HEK293 (cell line): ENCODE data around the gene MAPKAP1.
A peak's percentile ranks its signal among the peaks of the same experiment; 100 is the strongest.

Experiments
- CTCF ChIA-PET: fragments of 350-600 bp; formaldehyde crosslinking; extraction: SDS; loops from one replicate; lab custom pipeline; 2021; ENCODE audit warnings: antibody characterized with exemption; lab: Yijun Ruan, JAX
- POLR2A ChIA-PET: fragments of 300-600 bp; formaldehyde crosslinking; extraction: SDS; loops from one replicate; lab custom pipeline; 2020; ENCODE audit warnings: antibody characterized with exemption, inconsistent platforms; lab: Yijun Ruan, JAX
- H3K27ac ChIP-seq: fragments of 200-500 bp; sonication (Bioruptor generic); 2 replicates; pipeline ENCODE4 v1.5.1; 2014; ENCODE audit warnings: low read depth, low read length, control low read depth, inconsistent platforms; ENCODE audit errors: extremely low read depth
- H3K36me3 ChIP-seq, 2 experiments: fragments of 200-500 bp in 1 of 2; sonication (Bioruptor generic) in 1 of 2; 1 replicate in 1 of 2; 2 replicates in 1 of 2; pipeline ENCODE4 v1.5.1; 2014 to 2017; ENCODE audit warnings: inconsistent platforms in 2 of 2, low read length in 2 of 2; ENCODE audit not compliant: control insufficient read depth in 2 of 2, insufficient read depth in 1 of 2
- H3K4me1 ChIP-seq: fragments of 200-500 bp; sonication (Bioruptor generic); 2 replicates; pipeline ENCODE4 v1.5.1; 2014; ENCODE audit warnings: mild to moderate bottlenecking, low read length, inconsistent platforms; ENCODE audit not compliant: control insufficient read depth, insufficient read depth
- H3K4me3 ChIP-seq: 2 replicates; pipeline ENCODE4 v1.5.1; 2011; ENCODE audit warnings: low read depth, mild to moderate bottlenecking, control low read depth, low read length, moderate library complexity
- H3K9me3 ChIP-seq: fragments of 200-500 bp; sonication (Bioruptor generic); 2 replicates; pipeline ENCODE4 v1.5.1; 2014; ENCODE audit warnings: low read depth, low read length, inconsistent platforms; ENCODE audit not compliant: control insufficient read depth, insufficient read depth
- GFI1B ChIP-seq: fragments of 450-650 bp; formaldehyde crosslinking; IDR thresholded peaks from 2 replicates; pipeline ENCODE4 v1.5.1; 2016; ENCODE audit warnings: missing biosample characterization, missing genetic modification characterization
- KLF16 ChIP-seq: fragments of 450-650 bp; formaldehyde crosslinking; IDR thresholded peaks from 2 replicates; pipeline ENCODE4 v1.5.1; 2017; ENCODE audit warnings: missing biosample characterization, missing genetic modification characterization
- MZF1 ChIP-seq: fragments of 450-650 bp; formaldehyde crosslinking; IDR thresholded peaks from 2 replicates; pipeline ENCODE4 v1.5.1; 2017; ENCODE audit warnings: missing biosample characterization, missing genetic modification characterization, borderline replicate concordance
- SCRT1 ChIP-seq: fragments of 450-650 bp; formaldehyde crosslinking; IDR thresholded peaks from 2 replicates; pipeline ENCODE4 v1.5.1; 2016; ENCODE audit warnings: missing biosample characterization, missing genetic modification characterization, borderline replicate concordance
- ZFHX2 ChIP-seq: fragments of 450-650 bp; formaldehyde crosslinking; conservative IDR thresholded peaks from 2 replicates; pipeline ENCODE4 v1.5.1; 2016; ENCODE audit warnings: missing biosample characterization, missing genetic modification characterization
- ZNF10 ChIP-seq: fragments of 450-650 bp; formaldehyde crosslinking; IDR thresholded peaks from 2 replicates; pipeline ENCODE4 v1.5.1; 2017; ENCODE audit warnings: missing biosample characterization, missing genetic modification characterization
- ZNF112 ChIP-seq: fragments of 450-650 bp; formaldehyde crosslinking; IDR thresholded peaks from 2 replicates; pipeline ENCODE4 v1.5.0; 2017; ENCODE audit warnings: missing biosample characterization, missing genetic modification characterization
- ZNF16 ChIP-seq: fragments of 450-650 bp; formaldehyde crosslinking; IDR thresholded peaks from 2 replicates; pipeline ENCODE4 v1.5.1; 2016; ENCODE audit warnings: low read depth, missing biosample characterization, missing genetic modification characterization
- ZNF335 ChIP-seq: fragments of 450-650 bp; formaldehyde crosslinking; conservative IDR thresholded peaks from 2 replicates; pipeline ENCODE4 v1.5.1; 2016; ENCODE audit warnings: missing biosample characterization, missing genetic modification characterization
- ZNF366 ChIP-seq: fragments of 450-650 bp; formaldehyde crosslinking; conservative IDR thresholded peaks from 2 replicates; pipeline ENCODE4 v1.5.1; 2016; ENCODE audit warnings: missing biosample characterization, missing genetic modification characterization
- ZNF394 ChIP-seq: fragments of 450-650 bp; formaldehyde crosslinking; IDR thresholded peaks from 2 replicates; pipeline ENCODE4 v1.5.1; 2016; ENCODE audit warnings: missing biosample characterization, missing genetic modification characterization, mild to moderate bottlenecking, moderate library complexity, borderline replicate concordance
- ZNF423 ChIP-seq: fragments of 450-650 bp; formaldehyde crosslinking; IDR thresholded peaks from 2 replicates; pipeline ENCODE4 v1.5.1; 2016; ENCODE audit warnings: missing biosample characterization, missing genetic modification characterization
- ZNF426 ChIP-seq: fragments of 450-650 bp; formaldehyde crosslinking; IDR thresholded peaks from 2 replicates; pipeline ENCODE4 v1.5.1; 2017; ENCODE audit warnings: missing biosample characterization, missing genetic modification characterization, mild to moderate bottlenecking, inconsistent platforms, moderate library complexity
- ZNF48 ChIP-seq: fragments of 450-650 bp; formaldehyde crosslinking; IDR thresholded peaks from 2 replicates; pipeline ENCODE4 v1.5.1; 2016; ENCODE audit warnings: missing biosample characterization, missing genetic modification characterization
- ZNF555 ChIP-seq: fragments of 450-650 bp; formaldehyde crosslinking; conservative IDR thresholded peaks from 2 replicates; pipeline ENCODE4 v1.5.1; 2017; ENCODE audit warnings: missing biosample characterization, mild to moderate bottlenecking, missing genetic modification characterization, inconsistent platforms
- ZNF561 ChIP-seq: fragments of 450-650 bp; IDR thresholded peaks from 2 replicates; pipeline ENCODE4 v1.5.1; 2018; ENCODE audit warnings: missing biosample characterization, missing genetic modification characterization, borderline replicate concordance
- ZNF621 ChIP-seq: fragments of 450-650 bp; formaldehyde crosslinking; IDR thresholded peaks from 2 replicates; pipeline ENCODE4 v1.5.1; 2017; ENCODE audit warnings: missing biosample characterization, missing genetic modification characterization
- ZNF654 ChIP-seq: fragments of 450-650 bp; formaldehyde crosslinking; IDR thresholded peaks from 2 replicates; pipeline ENCODE4 v1.5.1; 2016; ENCODE audit warnings: low read depth, missing biosample characterization, missing genetic modification characterization
- ZNF747 ChIP-seq: fragments of 450-650 bp; formaldehyde crosslinking; IDR thresholded peaks from 2 replicates; pipeline ENCODE4 v1.5.1; 2016; ENCODE audit warnings: missing biosample characterization, missing genetic modification characterization
- TF ChIP-seq, protein P1 (sequence below): fragments of 450-650 bp; formaldehyde crosslinking; IDR thresholded peaks from 2 replicates; pipeline ENCODE4 v1.5.1; 2016; ENCODE audit warnings: missing biosample characterization, missing genetic modification characterization
- TF ChIP-seq, protein P2 (sequence below): IDR thresholded peaks from 2 replicates; pipeline ENCODE4 v1.6.1; 2011; ENCODE audit warnings: mild to moderate bottlenecking, low read depth, low read length, borderline replicate concordance
- TF ChIP-seq, protein P3 (sequence below): fragments of 450-650 bp; formaldehyde crosslinking; IDR thresholded peaks from 2 replicates; pipeline ENCODE4 v1.5.1; 2017; ENCODE audit warnings: missing biosample characterization, missing genetic modification characterization
- TF ChIP-seq, protein P4 (sequence below): fragments of 450-650 bp; formaldehyde crosslinking; IDR thresholded peaks from 2 replicates; pipeline ENCODE4; 2016; ENCODE audit warnings: missing biosample characterization, missing genetic modification characterization

The MAPKAP1 gene

DNA sequence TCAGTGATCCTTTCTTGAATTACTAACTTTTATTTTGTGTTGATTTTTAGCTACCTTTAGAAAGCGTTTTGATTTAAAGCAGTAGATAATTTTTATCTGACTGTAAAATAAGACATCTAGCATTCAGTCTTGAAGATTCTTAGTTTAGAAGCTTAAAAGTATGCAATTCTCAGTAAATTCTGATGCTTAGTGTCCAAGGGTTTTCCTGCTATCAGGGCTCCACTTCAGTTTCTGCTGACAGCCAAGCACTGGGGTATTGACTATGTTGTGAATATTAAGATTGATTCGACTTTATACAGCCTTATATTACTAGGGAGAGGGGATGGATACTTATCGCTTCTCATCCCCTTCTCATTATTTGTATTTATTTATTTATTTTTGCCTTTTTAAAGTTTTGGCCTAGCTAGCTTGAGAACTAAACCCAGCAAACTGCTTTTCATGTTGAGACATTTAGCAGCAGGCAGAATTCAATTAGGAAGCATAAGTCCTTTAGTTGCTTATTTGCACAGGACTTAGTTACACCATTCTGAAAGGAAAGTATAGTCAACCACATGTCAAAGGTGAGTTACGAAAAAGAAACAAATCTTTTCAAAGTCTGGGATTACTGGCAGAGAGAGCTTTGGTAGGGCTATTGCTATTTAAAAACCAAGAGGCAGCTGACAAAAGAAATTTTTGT lies 43.1 kb upstream of the MAPKAP1 start (continued):
- TF ChIP-seq, protein P1, sequence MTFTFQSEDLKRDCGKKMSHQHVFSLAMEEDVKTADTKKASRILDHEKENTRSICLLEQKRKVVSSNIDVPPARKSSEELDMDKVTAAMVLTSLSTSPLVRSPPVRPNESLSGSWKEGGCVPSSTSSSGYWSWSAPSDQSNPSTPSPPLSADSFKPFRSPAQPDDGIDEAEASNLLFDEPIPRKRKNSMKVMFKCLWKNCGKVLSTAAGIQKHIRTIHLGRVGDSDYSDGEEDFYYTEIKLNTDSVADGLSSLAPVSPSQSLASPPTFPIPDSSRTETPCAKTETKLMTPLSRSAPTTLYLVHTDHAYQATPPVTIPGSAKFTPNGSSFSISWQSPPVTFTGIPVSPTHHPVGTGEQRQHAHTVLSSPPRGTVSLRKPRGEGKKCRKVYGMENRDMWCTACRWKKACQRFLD (tag by site-specific recombination) = no peak
- TF ChIP-seq, protein P2, sequence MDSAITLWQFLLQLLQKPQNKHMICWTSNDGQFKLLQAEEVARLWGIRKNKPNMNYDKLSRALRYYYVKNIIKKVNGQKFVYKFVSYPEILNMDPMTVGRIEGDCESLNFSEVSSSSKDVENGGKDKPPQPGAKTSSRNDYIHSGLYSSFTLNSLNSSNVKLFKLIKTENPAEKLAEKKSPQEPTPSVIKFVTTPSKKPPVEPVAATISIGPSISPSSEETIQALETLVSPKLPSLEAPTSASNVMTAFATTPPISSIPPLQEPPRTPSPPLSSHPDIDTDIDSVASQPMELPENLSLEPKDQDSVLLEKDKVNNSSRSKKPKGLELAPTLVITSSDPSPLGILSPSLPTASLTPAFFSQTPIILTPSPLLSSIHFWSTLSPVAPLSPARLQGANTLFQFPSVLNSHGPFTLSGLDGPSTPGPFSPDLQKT = no peak
- TF ChIP-seq ZNF426 (tag by site-specific recombination) (no peak), ZNF555 (tag by site-specific recombination) (no peak)

DNA sequence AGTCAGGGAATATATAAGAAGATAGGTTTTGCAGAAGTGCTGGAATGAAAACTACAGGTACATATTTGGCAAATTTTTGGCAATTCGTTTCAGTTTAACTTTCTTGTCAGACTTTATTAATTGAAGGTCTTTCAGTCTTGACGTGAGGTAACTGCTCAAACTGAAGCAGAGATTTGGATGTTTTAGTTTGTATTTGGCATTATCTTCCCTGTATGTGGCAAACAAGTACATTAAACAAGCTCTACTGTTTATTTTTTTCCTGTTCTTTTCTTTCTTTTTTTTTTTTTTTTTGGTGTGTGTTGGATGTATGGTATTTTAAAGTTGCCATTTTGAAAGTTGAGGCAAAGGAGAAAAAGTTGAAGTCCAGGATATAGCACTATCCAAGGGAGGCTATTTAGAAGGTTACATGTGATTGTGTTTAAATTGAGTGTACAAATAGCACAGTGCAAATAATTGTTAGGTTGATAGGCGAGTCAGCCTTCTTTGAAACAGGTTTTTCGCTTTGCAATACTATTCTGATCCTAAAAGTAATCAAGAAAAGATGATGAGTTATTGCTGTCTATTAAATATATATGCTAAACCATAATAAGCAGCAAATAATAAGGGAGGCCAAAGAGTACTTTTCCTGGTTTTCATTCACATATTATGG lies 42.4 kb upstream of the MAPKAP1 start:
- Histone ChIP-seq H3K27ac (no peak overlapping the region), H3K9me3 (no peaks in the 10 kb centered on the region), H3K4me1 (peaks cover 34% of the 10 kb centered on the region; the same call in 1 of the 2 replicates), H3K36me3 (peaks cover 0 to 4% of the 10 kb centered on the region in 2 experiments; a peak in 1 of 3 replicates), H3K4me3 (peak overlapping the region; percentile 69; the same call in 1 of the 2 replicates)
- TF ChIP-seq ZNF561 (tag by site-specific recombination) (no peak), ZNF10 (tag by site-specific recombination) (no peak), ZNF423 (tag by site-specific recombination) (no peak)
- TF ChIP-seq, protein P3, sequence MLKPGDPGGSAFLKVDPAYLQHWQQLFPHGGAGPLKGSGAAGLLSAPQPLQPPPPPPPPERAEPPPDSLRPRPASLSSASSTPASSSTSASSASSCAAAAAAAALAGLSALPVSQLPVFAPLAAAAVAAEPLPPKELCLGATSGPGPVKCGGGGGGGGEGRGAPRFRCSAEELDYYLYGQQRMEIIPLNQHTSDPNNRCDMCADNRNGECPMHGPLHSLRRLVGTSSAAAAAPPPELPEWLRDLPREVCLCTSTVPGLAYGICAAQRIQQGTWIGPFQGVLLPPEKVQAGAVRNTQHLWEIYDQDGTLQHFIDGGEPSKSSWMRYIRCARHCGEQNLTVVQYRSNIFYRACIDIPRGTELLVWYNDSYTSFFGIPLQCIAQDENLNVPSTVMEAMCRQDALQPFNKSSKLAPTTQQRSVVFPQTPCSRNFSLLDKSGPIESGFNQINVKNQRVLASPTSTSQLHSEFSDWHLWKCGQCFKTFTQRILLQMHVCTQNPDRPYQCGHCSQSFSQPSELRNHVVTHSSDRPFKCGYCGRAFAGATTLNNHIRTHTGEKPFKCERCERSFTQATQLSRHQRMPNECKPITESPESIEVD (tag by site-specific recombination) = peak; percentile 65
- POLR2A ChIA-PET = interaction anchor here (0.5 to 2.0 kb wide), 3 partner anchors 43 to 708 kb away, joined by 5 to 12 read pairs (median 9); partner anchors contain the start of gene MAPKAP1
- CTCF ChIA-PET = interaction anchor here (0.6 to 1.4 kb wide), 5 partner anchors 120 to 955 kb away, joined by 3 to 4 read pairs (median 4); no protein-coding TSS in a partner anchor

DNA sequence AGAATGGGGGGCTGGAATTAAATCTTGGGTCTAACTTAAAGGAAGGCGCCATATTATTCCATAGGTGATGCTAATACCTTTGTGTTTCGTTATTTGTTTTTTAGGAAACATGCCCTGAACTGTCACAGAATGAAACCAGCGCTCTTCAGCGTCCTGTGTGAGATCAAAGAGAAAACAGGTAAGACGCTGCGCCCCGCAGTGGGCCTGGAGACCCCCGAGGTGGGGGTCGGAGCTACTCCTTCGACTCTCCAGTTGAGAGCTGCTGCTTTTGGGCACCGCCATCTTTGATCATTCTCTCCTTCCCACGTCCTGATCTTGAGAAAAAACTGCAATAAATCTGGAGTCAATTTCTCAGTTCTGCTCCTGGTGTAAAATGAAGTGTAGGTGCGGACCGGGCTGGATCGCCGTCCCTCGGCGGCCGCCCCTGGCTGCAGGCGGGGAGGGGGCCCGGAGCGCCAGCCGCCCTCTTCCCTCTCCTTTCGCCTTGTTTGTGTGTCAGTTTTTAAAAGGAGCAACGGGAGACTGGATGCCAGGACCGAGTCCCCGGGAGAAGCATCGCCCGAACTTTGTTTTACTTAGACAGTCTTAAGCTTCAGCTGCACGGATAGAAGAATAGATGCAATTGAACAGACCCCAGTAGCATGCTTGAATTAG lies 41.6 kb upstream of the MAPKAP1 start:
- ChIA-PET CTCF (interaction anchor here (0.6 to 1.0 kb wide), 3 partner anchors 11 to 395 kb away, joined by 3 read pairs; partner anchors contain the start of gene MAPKAP1), POLR2A (interaction anchor here (0.6 to 2.0 kb wide), 4 partner anchors 42 to 709 kb away, joined by 3 to 12 read pairs (median 4); partner anchors contain the start of gene MAPKAP1)
- Histone ChIP-seq H3K36me3 (peaks cover 0 to 4% of the 10 kb centered on the region in 2 experiments; a peak in 1 of 3 replicates), H3K27ac (peak overlapping the region; percentile 95), H3K4me1 (peaks cover 32% of the 10 kb centered on the region), H3K9me3 (no peaks in the 10 kb centered on the region), H3K4me3 (peak overlapping the region; percentile 69)
- TF ChIP-seq KLF16 (no peak), ZNF555 (tag by site-specific recombination) (no peak), ZFHX2 (tag by site-specific recombination) (0 out of 2 replicates have a peak, but pooled peaks have one; percentile 19), SCRT1 (tag by site-specific recombination) (no peak), ZNF621 (tag by site-specific recombination) (no peak), ZNF48 (no peak), ZNF366 (tag by site-specific recombination) (0 out of 2 replicates have a peak, but pooled peaks have one; percentile 16), GFI1B (tag by site-specific recombination) (no peak), ZNF394 (tag by site-specific recombination) (peak; percentile 68), ZNF654 (tag by site-specific recombination) (no peak), ZNF16 (no peak), ZNF335 (tag by site-specific recombination) (peak; percentile 62), ZNF747 (tag by site-specific recombination) (no peak), MZF1 (tag by site-specific recombination) (no peak), ZNF112 (tag by site-specific recombination) (no peak)
- TF ChIP-seq, protein P3 (tag by site-specific recombination) = no peak
- TF ChIP-seq, protein P4, sequence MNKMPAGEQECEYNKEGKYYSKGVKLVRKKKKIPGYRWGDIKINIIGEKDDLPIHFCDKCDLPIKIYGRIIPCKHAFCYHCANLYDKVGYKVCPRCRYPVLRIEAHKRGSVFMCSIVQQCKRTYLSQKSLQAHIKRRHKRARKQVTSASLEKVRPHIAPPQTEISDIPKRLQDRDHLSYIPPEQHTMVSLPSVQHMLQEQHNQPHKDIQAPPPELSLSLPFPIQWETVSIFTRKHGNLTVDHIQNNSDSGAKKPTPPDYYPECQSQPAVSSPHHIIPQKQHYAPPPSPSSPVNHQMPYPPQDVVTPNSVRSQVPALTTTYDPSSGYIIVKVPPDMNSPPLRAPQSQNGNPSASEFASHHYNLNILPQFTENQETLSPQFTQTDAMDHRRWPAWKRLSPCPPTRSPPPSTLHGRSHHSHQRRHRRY (tag by site-specific recombination) = no peak
